ENCODE measurements around the gene POLD1.

DNA sequence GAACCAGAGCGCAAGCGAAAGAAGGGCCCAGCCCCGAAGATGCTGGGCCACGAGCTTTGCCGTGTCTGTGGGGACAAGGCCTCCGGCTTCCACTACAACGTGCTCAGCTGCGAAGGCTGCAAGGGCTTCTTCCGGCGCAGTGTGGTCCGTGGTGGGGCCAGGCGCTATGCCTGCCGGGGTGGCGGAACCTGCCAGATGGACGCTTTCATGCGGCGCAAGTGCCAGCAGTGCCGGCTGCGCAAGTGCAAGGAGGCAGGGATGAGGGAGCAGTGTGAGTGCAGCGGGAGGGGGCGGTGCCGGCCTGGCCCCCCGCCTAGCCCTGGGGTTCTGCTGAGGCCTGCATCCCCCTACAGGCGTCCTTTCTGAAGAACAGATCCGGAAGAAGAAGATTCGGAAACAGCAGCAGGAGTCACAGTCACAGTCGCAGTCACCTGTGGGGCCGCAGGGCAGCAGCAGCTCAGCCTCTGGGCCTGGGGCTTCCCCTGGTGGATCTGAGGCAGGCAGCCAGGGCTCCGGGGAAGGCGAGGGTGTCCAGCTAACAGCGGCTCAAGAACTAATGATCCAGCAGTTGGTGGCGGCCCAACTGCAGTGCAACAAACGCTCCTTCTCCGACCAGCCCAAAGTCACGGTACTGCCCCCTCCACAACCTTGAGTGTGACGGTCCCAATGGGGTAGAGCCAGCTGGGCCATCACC, 5.8 kb upstream of the POLD1 start:
- TF ChIP-seq CTCF (IDR thresholded peaks at IDR 0.05) (no peak), POLR2A (IDR thresholded peaks at IDR 0.05) (no peak)

Data from esophagus squamous epithelium (tissue), 4 donors.